AG10803 (cell line): Measurements from ENCODE around the gene FCN3.
A peak's percentile ranks its signal among the peaks of the same experiment; 100 is the strongest.

ENCODE experiments used
- DNase-seq: peaks from one replicate; pipeline ENCODE4 v3.0.0; 2010; ENCODE audit warnings: low read depth
- H3K4me3 ChIP-seq: 2 replicates; pipeline ENCODE4 v1.5.1; 2011; ENCODE audit warnings: mild to moderate bottlenecking, low read length, control low read depth
- TF ChIP-seq, protein P1 (sequence below): conservative IDR thresholded peaks from 2 replicates; pipeline ENCODE4 v1.5.1; 2011; ENCODE audit warnings: mild to moderate bottlenecking, low read length, control low read depth, inconsistent platforms

The FCN3 gene

DNA sequence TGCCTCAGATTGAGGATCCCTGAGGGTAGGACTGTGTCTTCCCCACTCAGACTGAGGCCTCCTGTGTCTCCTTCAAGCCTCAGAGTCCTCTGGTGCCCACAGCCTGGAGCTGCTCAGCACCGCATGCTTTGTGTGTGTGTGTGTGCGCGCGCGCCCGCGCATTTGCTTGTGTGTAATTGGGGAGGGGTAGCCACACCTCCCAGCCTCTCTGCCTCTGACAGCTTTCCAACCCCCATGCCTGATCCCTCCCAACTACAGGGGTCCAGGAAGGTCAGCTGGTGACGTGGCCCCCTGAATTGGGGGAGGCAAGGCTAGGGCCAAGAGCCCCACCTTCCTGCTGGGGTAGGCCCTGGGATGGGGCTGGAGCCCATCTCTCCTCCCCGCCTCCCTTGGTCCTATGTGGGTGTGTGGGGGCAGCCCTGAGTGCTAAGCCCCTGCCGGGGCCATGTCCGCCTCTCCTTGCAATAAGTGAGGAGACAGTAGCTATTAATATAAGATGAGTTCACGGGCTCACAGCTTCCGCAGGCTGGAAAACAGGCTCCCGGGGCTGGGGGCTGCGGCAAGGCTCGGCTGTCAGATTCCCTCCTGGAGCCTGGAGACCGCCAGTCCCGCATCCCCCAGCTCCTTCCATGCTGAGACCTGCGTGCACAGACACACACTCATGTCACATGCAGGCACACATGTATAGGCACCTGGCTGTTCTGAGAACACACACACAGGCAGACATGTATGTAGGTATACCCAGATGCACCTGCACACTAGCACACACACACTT lies 24.8 kb upstream of the FCN3 start:
- H3K4me3 ChIP-seq = no peak overlapping the region
- no peak for DNase-seq
- TF ChIP-seq, protein P1, sequence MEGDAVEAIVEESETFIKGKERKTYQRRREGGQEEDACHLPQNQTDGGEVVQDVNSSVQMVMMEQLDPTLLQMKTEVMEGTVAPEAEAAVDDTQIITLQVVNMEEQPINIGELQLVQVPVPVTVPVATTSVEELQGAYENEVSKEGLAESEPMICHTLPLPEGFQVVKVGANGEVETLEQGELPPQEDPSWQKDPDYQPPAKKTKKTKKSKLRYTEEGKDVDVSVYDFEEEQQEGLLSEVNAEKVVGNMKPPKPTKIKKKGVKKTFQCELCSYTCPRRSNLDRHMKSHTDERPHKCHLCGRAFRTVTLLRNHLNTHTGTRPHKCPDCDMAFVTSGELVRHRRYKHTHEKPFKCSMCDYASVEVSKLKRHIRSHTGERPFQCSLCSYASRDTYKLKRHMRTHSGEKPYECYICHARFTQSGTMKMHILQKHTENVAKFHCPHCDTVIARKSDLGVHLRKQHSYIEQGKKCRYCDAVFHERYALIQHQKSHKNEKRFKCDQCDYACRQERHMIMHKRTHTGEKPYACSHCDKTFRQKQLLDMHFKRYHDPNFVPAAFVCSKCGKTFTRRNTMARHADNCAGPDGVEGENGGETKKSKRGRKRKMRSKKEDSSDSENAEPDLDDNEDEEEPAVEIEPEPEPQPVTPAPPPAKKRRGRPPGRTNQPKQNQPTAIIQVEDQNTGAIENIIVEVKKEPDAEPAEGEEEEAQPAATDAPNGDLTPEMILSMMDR = no peak

DNA sequence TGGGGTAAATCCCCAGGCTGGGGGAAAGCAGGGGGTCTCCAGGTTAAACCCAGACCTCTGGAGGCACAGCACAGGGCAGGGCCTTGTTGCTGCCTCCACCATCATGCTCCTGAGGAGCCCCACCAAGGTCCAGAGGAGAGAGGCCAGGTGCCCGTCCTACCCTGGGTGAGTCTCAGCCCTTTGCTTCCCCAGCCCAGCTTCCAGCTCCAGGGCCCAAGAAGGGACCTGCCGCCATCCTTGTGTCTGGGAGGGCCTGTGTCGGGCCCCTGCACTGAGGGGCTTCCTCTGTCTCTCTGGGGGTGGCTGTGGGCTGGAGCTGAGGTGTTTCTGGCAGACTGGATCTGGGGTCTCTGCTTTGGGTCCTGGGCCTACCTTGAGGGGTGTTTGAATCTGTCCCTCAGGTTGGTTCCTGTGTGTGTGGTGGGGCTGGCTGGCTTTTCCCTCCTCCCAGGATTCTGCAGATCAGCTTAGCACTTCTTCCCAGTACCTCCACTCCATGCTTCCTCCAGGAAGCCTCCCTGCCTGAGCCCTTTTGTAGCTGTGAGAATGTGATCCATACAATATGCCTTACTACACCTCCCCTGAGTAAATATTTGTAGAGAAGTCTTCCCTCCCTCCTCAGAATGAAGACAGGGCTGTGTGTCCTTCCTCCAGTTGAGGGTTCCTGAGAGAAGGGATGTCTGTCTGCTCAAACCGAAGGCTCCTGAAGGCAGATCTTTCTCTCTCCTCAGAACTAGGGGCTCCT lies 24.0 kb upstream of the FCN3 start:
- TF ChIP-seq, protein P1 = no peak
- no peak for DNase-seq
- H3K4me3 ChIP-seq = no peak overlapping the region

DNA sequence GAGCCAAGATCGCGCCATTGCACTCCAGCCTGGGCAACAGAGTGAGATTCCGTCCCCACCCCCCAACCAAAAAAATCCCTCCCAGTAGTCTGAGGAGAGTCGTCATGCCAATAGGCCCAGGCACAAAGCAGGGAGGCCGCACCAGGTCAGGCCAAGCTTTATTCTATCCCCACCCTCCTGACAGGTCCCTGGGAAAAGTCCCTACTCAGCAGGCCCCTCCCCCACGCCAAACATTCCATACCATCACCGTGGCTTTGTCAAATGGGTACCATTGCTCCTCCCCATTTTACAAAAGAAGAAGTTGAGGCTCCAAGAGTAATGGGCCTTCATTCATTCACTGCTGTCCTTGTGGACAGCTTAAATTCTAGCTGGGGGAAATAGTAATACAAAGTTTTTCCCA lies 23.1 kb upstream of the FCN3 start:
- TF ChIP-seq, protein P1 = no peak
- DNase-seq = no peak
- H3K4me3 ChIP-seq = no peak overlapping the region

DNA sequence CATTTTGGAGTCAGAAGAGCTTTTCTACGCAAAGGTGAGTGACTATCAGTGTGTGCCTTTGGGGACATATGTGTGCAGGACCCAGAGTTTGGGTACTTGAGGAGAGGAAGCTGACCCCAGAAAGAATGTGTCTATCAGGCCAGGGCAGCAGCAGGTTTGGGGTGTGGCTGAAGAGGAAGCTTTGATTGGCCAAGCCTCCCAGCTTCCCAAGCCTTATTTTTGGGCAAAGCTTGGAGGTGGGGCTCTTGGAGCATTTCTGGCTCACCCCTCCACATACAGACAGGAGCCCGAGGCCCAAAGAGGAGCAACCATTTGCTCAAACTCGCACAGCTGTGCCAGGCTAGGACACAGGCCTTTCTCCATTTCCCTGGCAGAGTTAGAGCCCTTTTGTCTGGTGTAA lies 22.5 kb upstream of the FCN3 start:
- no peak for DNase-seq
- H3K4me3 ChIP-seq = no peak overlapping the region
- TF ChIP-seq, protein P1 = no peak

DNA sequence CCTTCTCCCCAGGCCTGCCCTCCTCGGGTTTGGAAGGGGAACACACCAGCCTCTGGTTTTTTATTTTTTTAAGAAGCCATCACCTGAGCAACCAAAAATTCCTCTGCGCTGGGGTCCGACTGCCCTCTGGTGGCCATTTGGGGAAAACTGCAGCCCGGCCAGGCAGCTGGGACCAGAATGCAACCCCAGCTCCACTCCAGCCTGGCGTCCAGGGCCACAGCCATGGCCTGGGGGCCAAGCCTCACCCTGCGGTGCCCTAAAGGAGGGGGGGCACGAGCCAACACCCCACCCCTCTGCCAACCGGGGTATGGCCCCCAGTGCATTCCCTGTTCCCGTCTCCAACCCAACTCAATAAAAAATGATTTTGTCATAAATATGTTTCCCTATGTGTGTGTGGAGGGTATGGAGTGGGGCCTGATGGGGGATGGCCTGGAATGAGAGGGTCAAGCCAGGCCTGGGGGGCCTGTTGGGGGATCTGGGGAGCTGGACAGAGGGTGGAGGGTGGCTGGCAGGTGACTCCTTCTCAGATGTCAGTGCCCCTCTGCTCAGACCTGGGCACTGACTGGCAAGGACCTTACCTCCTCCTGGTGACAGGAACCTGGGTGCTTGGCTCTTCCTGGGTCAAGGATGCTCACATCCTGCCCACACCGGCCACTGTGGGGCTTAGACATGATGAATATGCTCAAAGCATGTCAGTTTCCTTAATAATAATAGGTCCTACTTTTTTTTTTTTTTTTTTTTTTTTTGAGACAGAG lies 21.0 kb upstream of the FCN3 start:
- peak; percentile 68 for DNase-seq
- TF ChIP-seq, protein P1 = peak; percentile 85

DNA sequence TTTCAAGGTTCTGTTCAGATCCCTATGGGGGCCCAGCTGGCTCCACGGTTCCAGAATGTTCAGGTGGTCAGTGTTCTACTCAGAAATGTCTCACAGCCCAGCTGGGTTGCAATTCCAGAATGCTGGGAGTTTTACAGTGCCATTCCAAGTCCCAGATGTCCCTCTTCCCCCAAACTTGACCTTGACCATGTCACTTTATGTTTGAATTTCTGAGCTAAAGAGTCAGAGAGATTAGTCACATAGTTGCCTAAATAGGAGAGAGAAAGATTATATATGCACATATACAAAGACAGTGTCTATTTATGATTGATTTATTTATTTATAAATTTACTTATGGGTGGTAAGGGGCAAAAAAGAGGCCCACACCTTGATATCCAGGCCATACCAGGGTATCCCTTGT lies 20.3 kb upstream of the FCN3 start:
- H3K4me3 ChIP-seq = no peak overlapping the region
- DNase-seq = peak; percentile 37
- TF ChIP-seq, protein P1 = no peak

More for the DNA sequence above, 21.0 kb upstream of the FCN3 start:
- H3K4me3 ChIP-seq = no peak overlapping the region
